ENCODE results near the gene NKAIN2.

NKAIN2 gene

GRCh38 chr6:123810214-123810613, 6.5 kb downstream of the NKAIN2 start:
- DNase-seq = no peak

- DNase-seq = no peak
These were observed 7.3 kb downstream of the NKAIN2 start for GRCh38 chr6:123810948-123811347.

- DNase-seq = no peak
These were observed 7.7 kb downstream of the NKAIN2 start for GRCh38 chr6:123811378-123811777.

GRCh38 chr6:123812621-123813020, 9.0 kb downstream of the NKAIN2 start:
- no peak for DNase-seq

GRCh38 chr6:123821112-123821511, 17.4 kb downstream of the NKAIN2 start:
- no peak for DNase-seq

- DNase-seq = no peak
These were observed 25.8 kb downstream of the NKAIN2 start for GRCh38 chr6:123829302-123829953.

GRCh38 chr6:123830120-123830519, 26.5 kb downstream of the NKAIN2 start:
- DNase-seq = no peak

- DNase-seq = no peak
These were observed 35.0 kb downstream of the NKAIN2 start for GRCh38 chr6:123838505-123839234.

- DNase-seq = no peak
These were observed 37.6 kb downstream of the NKAIN2 start for GRCh38 chr6:123841067-123841896.

- DNase-seq = no peak
These were observed 40.3 kb downstream of the NKAIN2 start for GRCh38 chr6:123844011-123844410.

GRCh38 chr6:123848347-123848746, 44.7 kb downstream of the NKAIN2 start:
- no peak for DNase-seq

GRCh38 chr6:123849406-123849805, 45.7 kb downstream of the NKAIN2 start:
- DNase-seq = no peak

GRCh38 chr6:123850555-123850954, 46.9 kb downstream of the NKAIN2 start:
- no peak for DNase-seq

- DNase-seq = no peak
These were observed 50.5 kb downstream of the NKAIN2 start for GRCh38 chr6:123854201-123854600.

GRCh38 chr6:123855506-123855905, 51.8 kb downstream of the NKAIN2 start:
- DNase-seq = no peak

- no peak for DNase-seq
These were observed 55.6 kb downstream of the NKAIN2 start for GRCh38 chr6:123859291-123859690.

GRCh38 chr6:123869334-123869733, 65.7 kb downstream of the NKAIN2 start:
- no peak for DNase-seq

GRCh38 chr6:123873974-123874373, 70.3 kb downstream of the NKAIN2 start:
- DNase-seq = no peak

- no peak for DNase-seq
These were observed 72.1 kb downstream of the NKAIN2 start for GRCh38 chr6:123875784-123876183.

GRCh38 chr6:123879749-123880148, 76.1 kb downstream of the NKAIN2 start:
- no peak for DNase-seq

- DNase-seq = no peak
These were observed 85.3 kb downstream of the NKAIN2 start for GRCh38 chr6:123888771-123889513.

GRCh38 chr6:123895346-123895745, 91.7 kb downstream of the NKAIN2 start:
- DNase-seq = no peak

GRCh38 chr6:123895806-123896205, 92.1 kb downstream of the NKAIN2 start:
- no peak for DNase-seq

Data from stimulated activated CD4-positive, alpha-beta T cell treated with anti-CD3 and anti-CD28 coated beads, Interleukin-4, amount 100 ng/mL, for 1 hour (primary cell).